Breast epithelium (tissue), 3 donors: ENCODE measurements around the gene UNC80.

ENCODE experiments used
- POLR2A ChIP-seq: fragments of 450-650 bp; IDR thresholded peaks from one replicate; pipeline ENCODE4 v1.6.1; 2016; ENCODE audit warnings: antibody characterized with exemption, mild to moderate bottlenecking, moderate library complexity
- TF ChIP-seq, protein P1 (sequence below), 3 donors: fragments of 450-650 bp; IDR thresholded peaks; one replicate each; pipeline ENCODE4 v1.5.1; 2016 to 2017; ENCODE audit warnings: antibody characterized with exemption in 3 of 3, mild to moderate bottlenecking in 3 of 3, moderate library complexity in 3 of 3

DNA sequence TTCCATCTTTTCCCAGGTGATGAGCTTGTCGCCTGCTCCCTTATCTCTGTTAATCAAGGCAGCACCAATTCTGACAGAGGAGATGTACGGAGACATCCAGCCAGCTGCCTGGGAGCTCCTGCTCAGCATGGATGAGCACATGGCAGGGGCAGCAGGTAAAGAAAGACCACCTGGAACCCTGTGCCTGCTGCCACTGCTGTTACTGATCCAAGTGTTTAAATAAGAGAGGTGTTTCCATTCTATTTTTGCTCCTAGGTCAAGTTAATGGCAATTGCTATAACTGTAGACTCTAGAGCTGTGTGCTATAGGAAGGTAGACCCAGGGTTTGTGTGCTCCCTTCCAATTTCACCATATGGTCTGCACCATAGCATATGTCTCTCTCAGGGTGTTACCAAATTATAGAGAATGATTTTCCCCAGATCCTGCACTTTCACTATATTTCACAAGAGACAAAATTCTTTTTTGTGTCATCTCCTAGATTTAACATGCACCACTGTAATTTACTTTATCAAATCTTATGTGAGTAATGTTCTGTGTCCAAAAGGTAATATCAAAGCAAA is 142.2 kb downstream of the UNC80 start:
- TF ChIP-seq POLR2A = no peak
- TF ChIP-seq, protein P1, sequence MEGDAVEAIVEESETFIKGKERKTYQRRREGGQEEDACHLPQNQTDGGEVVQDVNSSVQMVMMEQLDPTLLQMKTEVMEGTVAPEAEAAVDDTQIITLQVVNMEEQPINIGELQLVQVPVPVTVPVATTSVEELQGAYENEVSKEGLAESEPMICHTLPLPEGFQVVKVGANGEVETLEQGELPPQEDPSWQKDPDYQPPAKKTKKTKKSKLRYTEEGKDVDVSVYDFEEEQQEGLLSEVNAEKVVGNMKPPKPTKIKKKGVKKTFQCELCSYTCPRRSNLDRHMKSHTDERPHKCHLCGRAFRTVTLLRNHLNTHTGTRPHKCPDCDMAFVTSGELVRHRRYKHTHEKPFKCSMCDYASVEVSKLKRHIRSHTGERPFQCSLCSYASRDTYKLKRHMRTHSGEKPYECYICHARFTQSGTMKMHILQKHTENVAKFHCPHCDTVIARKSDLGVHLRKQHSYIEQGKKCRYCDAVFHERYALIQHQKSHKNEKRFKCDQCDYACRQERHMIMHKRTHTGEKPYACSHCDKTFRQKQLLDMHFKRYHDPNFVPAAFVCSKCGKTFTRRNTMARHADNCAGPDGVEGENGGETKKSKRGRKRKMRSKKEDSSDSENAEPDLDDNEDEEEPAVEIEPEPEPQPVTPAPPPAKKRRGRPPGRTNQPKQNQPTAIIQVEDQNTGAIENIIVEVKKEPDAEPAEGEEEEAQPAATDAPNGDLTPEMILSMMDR (IDR thresholded peaks at IDR 0.05) = no peak
